GM18526 (cell line): Measurements from ENCODE around the gene TAX1BP1.

Source experiments
- POLR2A ChIP-seq: IDR thresholded peaks from 3 replicates; pipeline ENCODE4 v1.6.1; 2011; ENCODE audit not compliant: insufficient read length; ENCODE audit errors: extremely low read depth

Gene TAX1BP1

DNA sequence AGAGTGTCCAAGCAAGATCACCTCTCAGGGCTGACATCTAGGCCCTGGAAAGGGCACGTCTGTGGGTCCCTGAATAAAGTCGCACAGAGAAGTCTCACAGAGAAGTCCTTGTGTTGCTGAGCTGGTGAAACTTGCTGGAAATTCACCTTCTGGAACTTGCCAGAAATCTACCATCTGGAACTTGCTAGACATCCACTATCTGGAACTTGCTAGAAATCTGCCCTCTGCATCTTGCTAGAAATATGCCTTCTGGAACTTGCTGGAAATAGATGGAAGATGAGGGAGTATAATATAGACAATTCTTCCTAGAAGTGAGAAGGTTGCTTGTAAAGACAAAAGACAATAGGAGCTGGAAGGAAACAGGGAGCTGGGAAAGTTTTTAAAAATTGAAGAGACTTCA, 5.4 kb upstream of the TAX1BP1 start:
- TF ChIP-seq POLR2A = no peak

GRCh38 chr7:27735165-27735564, 4.8 kb upstream of the TAX1BP1 start:
- no peak for TF ChIP-seq POLR2A

DNA sequence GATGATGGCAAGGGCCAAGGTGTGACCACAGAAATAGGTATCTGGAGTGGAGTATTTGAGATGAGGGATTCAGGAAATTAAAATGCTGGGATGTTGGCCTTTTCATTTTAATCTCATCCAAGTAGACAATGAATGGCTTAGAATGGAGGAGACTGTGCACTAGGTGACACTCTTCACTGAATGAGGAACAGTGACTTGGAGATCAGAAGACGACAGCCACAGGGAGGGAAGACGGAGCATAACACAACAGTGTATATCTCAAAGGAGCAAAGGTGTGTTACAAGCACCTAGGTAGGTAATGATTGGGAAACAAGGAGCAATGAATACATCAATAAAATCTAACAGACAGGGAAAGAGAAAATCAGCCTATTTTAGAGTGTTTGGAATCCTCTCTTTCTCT, 4.1 kb upstream of the TAX1BP1 start:
- no peak for TF ChIP-seq POLR2A

DNA sequence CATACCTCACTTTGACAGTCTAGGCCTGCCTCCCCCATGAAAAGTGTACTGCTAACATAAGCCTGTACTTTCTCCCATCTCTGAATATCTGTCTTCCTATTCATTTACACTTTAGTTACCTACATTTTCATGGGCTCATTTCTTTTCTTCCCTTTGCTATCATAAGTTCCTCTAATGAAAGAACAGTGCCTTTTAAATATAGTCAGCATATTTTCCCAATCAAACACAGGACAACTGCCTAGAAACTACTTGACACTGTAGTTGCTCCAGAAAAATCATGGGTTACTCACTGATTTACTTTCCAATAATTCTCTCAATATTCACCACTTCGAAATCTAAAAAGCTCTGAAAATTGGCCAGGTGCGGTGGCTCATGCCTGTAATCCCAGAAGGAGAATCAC, 2.8 kb upstream of the TAX1BP1 start:
- TF ChIP-seq POLR2A = no peak

DNA sequence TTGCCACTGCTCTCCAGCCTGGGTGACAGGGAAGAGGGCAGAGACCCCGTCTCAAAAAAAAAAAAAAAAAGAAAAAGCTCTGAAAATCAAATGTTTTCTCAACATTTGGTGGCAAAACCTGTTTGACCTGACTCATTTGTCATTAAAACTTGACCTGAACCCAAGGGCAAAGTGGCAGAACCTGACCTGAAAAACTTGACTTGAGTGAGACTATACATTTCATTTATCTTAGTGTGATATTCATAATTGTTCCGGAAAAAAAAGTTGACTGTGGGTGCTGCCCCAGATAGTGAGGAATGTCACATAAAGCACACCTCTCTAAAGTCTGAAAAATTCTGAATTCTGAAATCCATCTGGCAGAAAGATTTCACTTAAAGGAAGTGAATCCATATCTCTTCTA, 2.3 kb upstream of the TAX1BP1 start:
- TF ChIP-seq POLR2A = no peak

DNA sequence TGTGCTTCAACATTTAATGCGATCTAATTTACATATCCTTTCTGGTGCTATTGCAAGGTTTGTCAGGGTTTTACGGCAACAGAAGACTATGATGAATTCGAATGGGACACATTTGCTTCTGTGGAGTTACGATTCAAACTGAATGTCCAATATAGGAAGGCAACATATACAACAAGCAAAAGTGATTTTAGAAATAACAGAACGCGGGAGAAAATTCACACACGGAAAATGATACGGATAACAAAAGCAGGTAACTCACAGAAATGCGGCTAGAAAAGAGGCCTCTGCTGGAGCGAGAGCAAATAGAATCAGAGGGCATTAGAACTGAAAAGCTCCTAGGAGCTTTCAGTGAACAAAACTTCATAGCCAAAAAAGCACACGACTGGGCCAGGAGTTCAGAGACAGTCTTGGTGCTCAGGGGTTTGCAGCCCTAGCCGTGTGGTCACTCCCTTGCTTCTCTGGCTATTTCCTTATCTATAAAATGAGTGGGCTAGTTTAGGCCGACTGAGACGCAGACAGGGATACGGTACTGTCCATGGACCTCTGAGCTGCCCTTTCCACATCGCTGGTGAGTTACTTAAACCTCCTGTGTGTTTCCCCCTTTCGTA, 557 bp upstream of the TAX1BP1 start:
- TF ChIP-seq POLR2A = no peak

DNA sequence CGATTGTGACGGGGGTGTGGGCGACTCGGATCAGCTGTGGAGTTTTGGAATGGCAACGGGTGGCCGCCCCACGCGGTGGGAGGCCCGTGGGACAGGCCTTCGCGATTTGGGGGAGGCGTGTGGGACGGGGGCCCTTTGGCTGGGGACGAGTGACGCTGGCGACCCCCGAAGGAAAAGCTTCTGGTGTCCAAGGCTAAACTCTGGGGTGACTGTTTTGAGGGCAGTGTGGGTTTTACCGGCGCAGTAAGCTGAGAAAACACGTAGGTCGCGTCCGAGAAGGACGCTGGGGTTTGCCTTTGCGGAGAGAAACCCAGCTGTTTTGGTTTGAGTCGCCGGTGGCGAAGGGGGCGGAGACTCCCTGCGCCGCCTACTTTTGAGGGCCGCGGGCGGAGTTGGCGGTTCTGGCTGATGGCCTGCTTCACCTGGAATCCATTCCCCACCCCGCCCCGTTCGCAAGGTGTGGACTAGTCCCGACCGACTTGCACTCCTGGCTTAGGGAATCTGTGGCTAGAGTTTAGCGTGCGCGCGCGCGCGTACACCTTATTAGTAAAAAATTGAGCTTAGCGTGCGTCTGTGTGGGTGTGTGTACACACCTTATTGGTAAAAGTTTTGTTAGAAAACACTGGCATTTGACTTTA, 606 bp downstream of the TAX1BP1 start:
- TF ChIP-seq POLR2A = peak; percentile 55

DNA sequence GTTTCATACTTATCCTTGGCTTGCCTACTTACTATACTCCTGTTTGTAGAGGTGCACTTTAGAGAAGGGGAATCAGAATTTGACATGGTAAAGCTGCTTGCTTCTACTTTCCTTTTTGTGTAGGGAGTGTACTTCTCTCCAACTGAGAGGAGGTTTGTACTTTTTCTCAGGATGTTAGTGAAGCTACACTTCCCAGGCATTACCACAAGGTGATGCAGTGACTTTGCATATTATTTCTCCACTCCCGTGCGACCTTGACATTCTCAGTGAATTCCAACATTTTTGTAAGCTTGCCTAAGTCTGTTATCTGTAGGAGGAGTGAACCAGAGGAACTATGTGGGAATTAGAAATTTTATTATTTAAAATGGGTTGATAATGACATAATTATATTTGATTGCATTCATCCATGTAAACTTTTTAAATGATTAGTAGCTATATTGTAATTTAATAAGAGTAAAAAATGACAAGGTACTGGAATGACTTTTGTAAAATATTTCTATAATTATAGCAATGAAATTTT, 5.2 kb downstream of the TAX1BP1 start:
- TF ChIP-seq POLR2A = no peak

DNA sequence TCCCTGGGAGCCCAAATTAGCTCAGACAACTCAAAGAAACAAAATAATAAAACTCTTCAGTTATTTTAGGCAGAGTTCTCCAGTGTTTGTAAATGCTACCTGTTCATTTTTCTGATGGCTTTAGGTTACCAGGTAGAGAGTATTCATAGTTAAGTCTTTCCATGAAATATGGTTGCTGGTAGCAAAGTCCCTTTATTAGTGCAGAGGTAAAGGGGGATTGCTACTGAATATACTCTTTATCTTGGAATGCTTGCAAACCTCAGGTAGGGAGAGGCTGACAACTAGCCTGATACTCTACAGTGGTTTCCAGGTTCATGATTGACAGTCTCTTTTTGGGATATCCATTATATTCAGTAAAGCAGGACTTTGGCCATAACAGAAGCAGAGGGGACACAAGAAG, 6.5 kb downstream of the TAX1BP1 start:
- no peak for TF ChIP-seq POLR2A

DNA sequence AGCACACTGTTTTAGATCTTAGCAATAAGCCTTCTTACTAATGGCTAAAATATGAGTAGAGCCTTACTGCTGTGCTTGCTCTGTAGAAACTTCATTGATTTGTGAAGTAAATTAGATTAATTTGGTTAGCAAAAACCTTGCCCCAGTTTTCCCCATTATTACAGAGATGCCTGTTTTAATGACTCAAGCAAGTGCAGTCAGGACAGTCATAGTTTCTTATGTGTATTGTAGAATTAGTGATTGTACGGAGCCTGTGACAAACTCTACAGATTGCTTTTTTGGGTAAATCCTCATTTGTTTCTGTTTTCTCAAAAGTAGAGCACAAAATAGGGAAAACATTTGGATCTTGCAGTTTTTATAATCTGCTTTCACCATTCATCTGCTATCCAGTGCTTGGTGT, 7.0 kb downstream of the TAX1BP1 start:
- no peak for TF ChIP-seq POLR2A

- TF ChIP-seq POLR2A = no peak
Observed at GRCh38 chr7:27747589-27748368, 7.8 kb downstream of the TAX1BP1 start.

- no peak for TF ChIP-seq POLR2A
Observed at GRCh38 chr7:27750316-27750715, 10.4 kb downstream of the TAX1BP1 start.

DNA sequence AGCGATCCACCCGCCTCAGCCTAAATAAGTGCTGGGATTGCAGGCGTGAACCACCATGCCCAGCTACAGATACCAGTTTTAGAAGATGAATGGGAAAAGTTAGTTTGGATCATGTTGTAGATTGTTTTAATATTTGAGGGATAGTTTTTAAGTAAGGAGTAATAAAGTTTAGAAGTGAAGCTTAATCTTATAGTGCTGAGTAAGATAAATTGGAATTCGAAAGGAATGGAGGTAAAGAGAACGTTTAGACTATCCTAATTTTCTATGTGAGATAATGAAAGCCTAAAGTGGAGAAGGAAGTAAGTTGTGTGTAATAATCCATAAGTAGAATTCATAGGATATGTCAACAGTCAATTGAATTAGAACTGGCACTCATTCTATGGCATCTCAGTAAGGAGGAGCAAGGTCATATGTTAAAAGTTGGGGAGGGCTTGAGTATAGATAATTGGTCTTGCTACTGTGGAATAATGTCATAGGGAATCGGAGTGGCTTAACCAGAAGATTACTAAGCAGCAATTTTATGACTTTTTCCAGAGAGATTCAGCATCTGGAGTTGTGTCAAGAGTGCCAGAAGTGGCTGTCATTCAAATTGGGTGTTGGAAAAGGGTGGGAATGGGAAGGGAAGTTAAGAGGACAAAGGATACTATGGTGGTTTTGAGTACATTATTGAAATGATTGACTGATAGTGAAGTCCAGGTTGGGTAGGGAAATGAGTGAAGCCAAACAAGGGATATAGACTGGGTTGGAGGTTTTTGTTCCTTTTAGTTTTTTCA, 12.1 kb downstream of the TAX1BP1 start:
- TF ChIP-seq POLR2A = no peak

DNA sequence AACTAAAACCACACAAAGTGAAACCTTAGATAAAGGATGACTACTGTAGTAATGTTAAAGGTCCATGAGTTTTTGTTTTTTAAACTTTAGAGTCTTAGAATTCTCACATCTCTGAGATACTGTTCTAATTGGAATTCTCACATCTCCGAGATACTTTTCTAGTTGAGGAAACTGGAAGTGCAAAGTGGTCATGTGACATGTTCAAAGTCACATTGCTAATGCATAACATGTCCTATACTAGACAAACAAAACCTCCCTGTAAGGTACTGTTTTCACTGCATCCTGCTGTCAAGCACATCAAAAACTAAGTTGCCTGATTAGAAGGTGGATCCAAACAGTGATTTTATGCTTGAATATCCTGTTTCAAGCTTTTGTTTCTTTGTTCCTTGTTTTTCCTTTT, 13.9 kb downstream of the TAX1BP1 start:
- TF ChIP-seq POLR2A = no peak

DNA sequence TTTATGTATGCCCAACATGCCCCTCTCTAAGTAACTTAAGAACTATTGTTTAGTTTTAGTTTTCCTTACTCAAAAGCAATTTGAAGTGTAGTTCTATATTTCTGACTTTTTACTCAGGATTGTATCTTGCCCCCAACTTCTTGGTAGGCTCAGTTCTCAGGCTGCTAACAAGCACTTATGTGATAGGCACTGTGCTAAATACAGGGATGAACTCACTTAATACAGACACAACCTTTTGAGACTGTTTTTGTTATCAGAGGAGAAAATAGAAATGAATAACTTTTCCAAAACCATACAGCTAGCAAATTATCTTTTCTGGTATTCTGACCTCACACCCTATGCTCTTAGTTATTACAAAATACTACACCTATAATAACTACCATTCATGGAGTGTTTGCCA, 16.3 kb downstream of the TAX1BP1 start:
- no peak for TF ChIP-seq POLR2A
